IMR-90 (cell line): ENCODE measurements around the gene TRIM2. TPM values are rescaled to one million over a fixed set of nuclear protein-coding genes. Genes with fewer than 3 reads are reported as not detected.

Source experiments
- ATAC-seq: fragments of 200-7000 bp; cut with Tn5 transposase; 2 replicates; pipeline ENCODE4 v1.9.1; 2020; ENCODE audit warnings: low read depth, mild to moderate bottlenecking, moderate library complexity
- BruUV-seq: library from RNA; stranded (reverse); fragments of 400-500 nt; replicated peaks from 2 replicates; lab custom pipeline; 2021; lab: Mats Ljungman, UMichigan
- CTCF ChIA-PET: fragments of 300-600 bp; formaldehyde crosslinking; extraction: SDS; loops from one replicate; lab custom pipeline; 2021; ENCODE audit warnings: antibody characterized with exemption; lab: Yijun Ruan, JAX
- POLR2A ChIA-PET: fragments of 300-600 bp; sonication (Branson Sonifier 250); formaldehyde crosslinking; loops from one replicate; lab custom pipeline; 2022; ENCODE audit warnings: antibody characterized with exemption; ENCODE audit not compliant: unreplicated experiment; lab: Charles Lee
- DNase-seq: peaks from one replicate; pipeline ENCODE4 v3.0.0; 2013
- H2AFZ ChIP-seq: replicated peaks from 2 replicates; pipeline ENCODE3; 2013; ENCODE audit warnings: low read length, mild to moderate bottlenecking; ENCODE audit not compliant: poor library complexity
- H2AK5ac ChIP-seq: 2 replicates; pipeline ENCODE4 v1.6.1; 2013; ENCODE audit warnings: low read depth, low read length, inconsistent platforms
- H2AK9ac ChIP-seq: replicated peaks from 2 replicates; pipeline ENCODE3; 2013; ENCODE audit warnings: mild to moderate bottlenecking, low read depth, low read length, moderate library complexity; ENCODE audit not compliant: poor library complexity
- H2BK120ac ChIP-seq: 2 replicates; pipeline ENCODE4 v1.6.1; 2013; ENCODE audit warnings: low read depth, low read length, inconsistent platforms
- H2BK15ac ChIP-seq: 3 replicates; pipeline ENCODE4 v1.6.1; 2013; ENCODE audit warnings: low read depth, low read length, inconsistent platforms
- H2BK20ac ChIP-seq: 2 replicates; pipeline ENCODE4 v1.6.1; 2013; ENCODE audit warnings: low read depth, mild to moderate bottlenecking, inconsistent platforms, low read length, moderate library complexity
- H2BK5ac ChIP-seq: 2 replicates; pipeline ENCODE4 v1.6.1; 2013; ENCODE audit warnings: mild to moderate bottlenecking, low read depth, low read length, inconsistent platforms; ENCODE audit not compliant: poor library complexity, severe bottlenecking
- H3K14ac ChIP-seq: replicated peaks from 2 replicates; pipeline ENCODE4 v1.6.1; 2013; ENCODE audit warnings: low read depth, low read length, inconsistent platforms
- H3K18ac ChIP-seq: 2 replicates; pipeline ENCODE4 v1.6.1; 2013; ENCODE audit warnings: low read depth, low read length, control low read depth
- H3K23ac ChIP-seq: 2 replicates; pipeline ENCODE4 v1.6.1; 2013; ENCODE audit warnings: low read depth, low read length, inconsistent platforms
- H3K27ac ChIP-seq: 2 replicates; pipeline ENCODE4 v1.5.1; 2013; ENCODE audit warnings: mild to moderate bottlenecking, control low read depth, low read length; ENCODE audit not compliant: insufficient read depth
- H3K27me3 ChIP-seq: 2 replicates; pipeline ENCODE4 v1.6.1; 2013; ENCODE audit warnings: low read length; ENCODE audit not compliant: control insufficient read depth, insufficient read depth
- H3K36me3 ChIP-seq: 2 replicates; pipeline ENCODE4 v1.6.1; 2013; ENCODE audit warnings: low read length, mixed read lengths; ENCODE audit not compliant: control insufficient read depth, insufficient read depth
- H3K4ac ChIP-seq: 2 replicates; pipeline ENCODE4 v1.6.1; 2013; ENCODE audit warnings: low read depth, low read length, inconsistent platforms
- H3K4me1 ChIP-seq: 2 replicates; pipeline ENCODE4 v1.6.1; 2013; ENCODE audit warnings: low read length, mixed read lengths; ENCODE audit not compliant: control insufficient read depth, insufficient read depth
- H3K4me2 ChIP-seq: 2 replicates; pipeline ENCODE4 v1.6.1; 2013; ENCODE audit warnings: low read depth, mild to moderate bottlenecking, control low read depth, low read length, moderate library complexity
- H3K4me3 ChIP-seq: 2 replicates; pipeline ENCODE4 v1.5.1; 2013; ENCODE audit warnings: low read depth, mild to moderate bottlenecking, control low read depth, low read length, moderate library complexity; ENCODE audit not compliant: insufficient read depth
- H3K56ac ChIP-seq: 2 replicates; pipeline ENCODE4 v1.6.1; 2013; ENCODE audit warnings: low read length, inconsistent platforms; ENCODE audit not compliant: insufficient read depth; ENCODE audit errors: extremely low read depth
- H3K79me1 ChIP-seq, 2 experiments: 2 replicates each; pipeline ENCODE4 v1.6.1; 2013; ENCODE audit warnings: low read length in 2 of 2, inconsistent platforms in 1 of 2, low read depth in 1 of 2
- H3K9ac ChIP-seq: 2 replicates; pipeline ENCODE4 v1.6.1; 2013; ENCODE audit warnings: low read depth, low read length, control low read depth
- H3K9me1 ChIP-seq: 2 replicates; pipeline ENCODE4 v1.6.1; 2013; ENCODE audit warnings: low read length, inconsistent platforms; ENCODE audit not compliant: insufficient read depth
- H3K9me3 ChIP-seq: 2 replicates; pipeline ENCODE4 v1.6.1; 2013; ENCODE audit warnings: low read length; ENCODE audit not compliant: control insufficient read depth, insufficient read depth
- H4K20me1 ChIP-seq: 2 replicates; pipeline ENCODE4 v1.6.1; 2013; ENCODE audit warnings: low read length, inconsistent platforms; ENCODE audit not compliant: insufficient read depth
- H4K5ac ChIP-seq: 2 replicates; pipeline ENCODE4 v1.6.1; 2013; ENCODE audit warnings: mild to moderate bottlenecking, low read depth, low read length, control low read depth
- H4K8ac ChIP-seq, 2 experiments: 2 replicates each; pipeline ENCODE4 v1.6.1; 2013; ENCODE audit warnings: low read depth in 2 of 2, low read length in 2 of 2, control low read depth in 1 of 2, inconsistent platforms in 1 of 2
- H4K91ac ChIP-seq: 2 replicates; pipeline ENCODE4 v1.6.1; 2013; ENCODE audit warnings: low read depth, low read length, inconsistent platforms; ENCODE audit not compliant: insufficient read depth
- BHLHE40 ChIP-seq: fragments of 150-350 bp; IDR thresholded peaks from 2 replicates; pipeline ENCODE4 v1.6.1; 2016; ENCODE audit warnings: mild to moderate bottlenecking, low read depth, low read length
- CEBPB ChIP-seq: IDR thresholded peaks from 2 replicates; pipeline ENCODE4 v1.6.1; 2012; ENCODE audit warnings: low read depth, low read length, improper control_type of control experiment
- CHD1 ChIP-seq: IDR thresholded peaks from 2 replicates; pipeline ENCODE4 v1.6.1; 2012; ENCODE audit warnings: low read depth, low read length, improper control_type of control experiment
- CTCF ChIP-seq: conservative IDR thresholded peaks from 2 replicates; pipeline ENCODE4 v1.5.1; 2012; ENCODE audit warnings: mild to moderate bottlenecking, low read depth, low read length, improper control_type of control experiment
- FOS ChIP-seq: fragments of 150-350 bp; IDR thresholded peaks from 2 replicates; pipeline ENCODE4 v1.6.1; 2016; ENCODE audit warnings: low read depth, low read length
- MAFK ChIP-seq: IDR thresholded peaks from 2 replicates; pipeline ENCODE4 v1.6.1; 2012; ENCODE audit warnings: low read depth, low read length, improper control_type of control experiment
- MAZ ChIP-seq: IDR thresholded peaks from 2 replicates; pipeline ENCODE4 v1.6.1; 2012; ENCODE audit warnings: low read depth, mild to moderate bottlenecking, low read length, improper control_type of control experiment, moderate library complexity, borderline replicate concordance
- MXI1 ChIP-seq: IDR thresholded peaks from 2 replicates; pipeline ENCODE4 v1.6.1; 2012; ENCODE audit warnings: low read depth, mild to moderate bottlenecking, low read length, moderate library complexity, borderline replicate concordance
- NFE2L2 ChIP-seq: fragments of 150-350 bp; IDR thresholded peaks from 2 replicates; pipeline ENCODE4 v1.6.1; 2016; ENCODE audit warnings: low read depth, mild to moderate bottlenecking, low read length
- RAD21 ChIP-seq: IDR thresholded peaks from 2 replicates; pipeline ENCODE4 v1.6.1; 2012; ENCODE audit warnings: low read length, improper control_type of control experiment
- RCOR1 ChIP-seq: IDR thresholded peaks from 2 replicates; pipeline ENCODE4 v1.6.1; 2012; ENCODE audit warnings: mild to moderate bottlenecking, low read length, improper control_type of control experiment; ENCODE audit not compliant: insufficient replicate concordance
- RFX5 ChIP-seq: IDR thresholded peaks from 2 replicates; pipeline ENCODE4 v1.8.0; 2012; ENCODE audit warnings: low read depth, mild to moderate bottlenecking, low read length, moderate library complexity
- SMC3 ChIP-seq: fragments of 150-350 bp; IDR thresholded peaks from 2 replicates; pipeline ENCODE4 v1.6.1; 2016; ENCODE audit warnings: low read depth, mild to moderate bottlenecking, antibody characterized with exemption, low read length, moderate library complexity
- dilution Hi-C: fragments of 300-500 bp; cut with HindIII; formaldehyde crosslinking; loops from one replicate; pipeline ENCODE4 v1.14.3; 2018; ENCODE audit warnings: low sequenced_read_pairs; ENCODE audit not compliant: unreplicated experiment
- in situ Hi-C: fragments of 300-500 bp; cut with MboI; formaldehyde crosslinking; loops from 3 replicates; pipeline ENCODE4 v1.14.3; 2019; ENCODE audit warnings: low sequenced_read_pairs, inconsistent platforms, mixed read lengths
- intact Hi-C: fragments of 100-400 bp; cut with micrococcal nuclease; formaldehyde crosslinking; loops from 2 replicates; pipeline ENCODE4 v1.10.0; 2022
- polyA plus RNA-seq, 3 experiments: library from polyadenylated mRNA; depleted of rRNA; stranded (reverse); fragments of >200 nt; gene quantifications; 2 replicates each; pipeline ENCODE4 v1.2.3, GENCODE V29; 2012; ENCODE audit warnings: low replicate concordance in 1 of 3
- total RNA-seq: library from RNA; depleted of rRNA; stranded (reverse); fragments of >200 nt; gene quantifications from 2 replicates; pipeline ENCODE4 v1.2.3, GENCODE V29; 2012
- TF ChIP-seq, protein P1 (sequence below): fragments of 150-350 bp; IDR thresholded peaks from 2 replicates; pipeline ENCODE4 v1.6.1; 2017; ENCODE audit warnings: mild to moderate bottlenecking, antibody characterized with exemption, low read length, low read depth

Gene TRIM2
- total and polyA plus RNA-seq, 2 of the 4 experiments (the other 2 are of a cell fraction): 16.0 to 64.2 TPM

- H3K36me3 ChIP-seq: no peaks in the 10 kb centered on the region
- H2AK5ac ChIP-seq: no peak overlapping the region
- TF ChIP-seq MAZ: no peak
- TF ChIP-seq BHLHE40: no peak
- TF ChIP-seq RCOR1: no peak
- TF ChIP-seq CEBPB: no peak
- no peak for TF ChIP-seq FOS
- TF ChIP-seq MXI1: no peak
- TF ChIP-seq CHD1: no peak
- TF ChIP-seq RFX5: no peak
- TF ChIP-seq NFE2L2: no peak
- TF ChIP-seq, protein P1, sequence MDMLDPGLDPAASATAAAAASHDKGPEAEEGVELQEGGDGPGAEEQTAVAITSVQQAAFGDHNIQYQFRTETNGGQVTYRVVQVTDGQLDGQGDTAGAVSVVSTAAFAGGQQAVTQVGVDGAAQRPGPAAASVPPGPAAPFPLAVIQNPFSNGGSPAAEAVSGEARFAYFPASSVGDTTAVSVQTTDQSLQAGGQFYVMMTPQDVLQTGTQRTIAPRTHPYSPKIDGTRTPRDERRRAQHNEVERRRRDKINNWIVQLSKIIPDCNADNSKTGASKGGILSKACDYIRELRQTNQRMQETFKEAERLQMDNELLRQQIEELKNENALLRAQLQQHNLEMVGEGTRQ: no peak
- no peak for TF ChIP-seq MAFK
- no peak for TF ChIP-seq SMC3
- TF ChIP-seq CTCF: no peak
- no peak for TF ChIP-seq RAD21
- CTCF ChIA-PET: no interaction called here
- H3K9me1 ChIP-seq: no peaks in the 10 kb centered on the region; the same call in 1 of the 2 replicates
- ATAC-seq (no peak), DNase-seq (no peak)
- H2BK15ac ChIP-seq: no peak overlapping the region
- no peak overlapping the region for H3K9ac ChIP-seq
- no peak overlapping the region for H3K56ac ChIP-seq
- no peak overlapping the region for H3K23ac ChIP-seq
- H4K8ac ChIP-seq: no peak overlapping the region
- H3K9me3 ChIP-seq: no peaks in the 10 kb centered on the region
- no peak overlapping the region for H3K14ac ChIP-seq
- no peaks in the 10 kb centered on the region for H3K79me1 ChIP-seq
- no TSS peak for BruUV-seq
- H2BK5ac ChIP-seq: no peak overlapping the region
- H2AK9ac ChIP-seq: no peak overlapping the region
- H3K4me2 ChIP-seq: no peak overlapping the region
- no peak overlapping the region for H3K27ac ChIP-seq
- dilution Hi-C loops (no loop called here), intact Hi-C loops (no loop called here), in situ Hi-C loops (no loop called here)
- peaks cover 4% of the 10 kb centered on the region; the same call in 1 of the 2 replicates for H3K4me1 ChIP-seq
- no peak overlapping the region for H3K4ac ChIP-seq
- POLR2A ChIA-PET: interaction anchor here (0.6 kb wide), 1 partner anchor 152 kb away, joined by 4 read pairs; no protein-coding TSS in a partner anchor
- no peak overlapping the region for H4K5ac ChIP-seq
- H4K20me1 ChIP-seq: no peaks in the 10 kb centered on the region
- no peaks in the 10 kb centered on the region; the same call in 1 of the 2 replicates for H3K27me3 ChIP-seq
- H3K18ac ChIP-seq: no peak overlapping the region
- no peak overlapping the region for H3K4me3 ChIP-seq
- H4K91ac ChIP-seq: no peak overlapping the region
- H2BK20ac ChIP-seq: no peak overlapping the region
- no peak overlapping the region for H2AFZ ChIP-seq
- H2BK120ac ChIP-seq: no peak overlapping the region
Measured at GRCh38 chr4:153179100-153179499, 25.1 kb upstream of the TRIM2 start.
